Jurkat, Clone E6-1 (cell line): ENCODE results near the gene B4GALT7.
"Not testable (repeated sequence)": the region's sequence is repeated elsewhere in the genome, so short reads cannot be mapped to it uniquely, and the experiment has no call there.

Experiments used
- DNase-seq: peaks from one replicate; pipeline ENCODE4 v3.0.0-alpha.2; 2011; ENCODE audit warnings: low read depth, low spot score
- H3K4me3 ChIP-seq: 2 replicates; pipeline ENCODE4 v1.5.1; 2011; ENCODE audit warnings: mild to moderate bottlenecking, low read length, control low read depth, moderate library complexity

The B4GALT7 gene

DNA sequence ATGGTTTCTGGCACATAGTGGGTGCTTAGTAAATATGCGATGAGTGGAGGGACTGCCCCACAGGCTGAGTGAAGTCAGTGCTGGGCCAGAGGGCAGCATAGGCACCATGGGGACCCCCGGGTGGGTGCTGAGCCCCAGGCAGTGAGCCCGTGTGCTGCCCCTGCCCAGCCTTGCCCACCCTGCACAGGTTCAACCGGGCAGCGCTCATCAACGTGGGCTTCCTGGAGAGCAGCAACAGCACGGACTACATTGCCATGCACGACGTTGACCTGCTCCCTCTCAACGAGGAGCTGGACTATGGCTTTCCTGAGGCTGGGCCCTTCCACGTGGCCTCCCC is 7.2 kb downstream of the B4GALT7 start:
- no peak for DNase-seq
- H3K4me3 ChIP-seq, result no peak overlapping the region

DNA sequence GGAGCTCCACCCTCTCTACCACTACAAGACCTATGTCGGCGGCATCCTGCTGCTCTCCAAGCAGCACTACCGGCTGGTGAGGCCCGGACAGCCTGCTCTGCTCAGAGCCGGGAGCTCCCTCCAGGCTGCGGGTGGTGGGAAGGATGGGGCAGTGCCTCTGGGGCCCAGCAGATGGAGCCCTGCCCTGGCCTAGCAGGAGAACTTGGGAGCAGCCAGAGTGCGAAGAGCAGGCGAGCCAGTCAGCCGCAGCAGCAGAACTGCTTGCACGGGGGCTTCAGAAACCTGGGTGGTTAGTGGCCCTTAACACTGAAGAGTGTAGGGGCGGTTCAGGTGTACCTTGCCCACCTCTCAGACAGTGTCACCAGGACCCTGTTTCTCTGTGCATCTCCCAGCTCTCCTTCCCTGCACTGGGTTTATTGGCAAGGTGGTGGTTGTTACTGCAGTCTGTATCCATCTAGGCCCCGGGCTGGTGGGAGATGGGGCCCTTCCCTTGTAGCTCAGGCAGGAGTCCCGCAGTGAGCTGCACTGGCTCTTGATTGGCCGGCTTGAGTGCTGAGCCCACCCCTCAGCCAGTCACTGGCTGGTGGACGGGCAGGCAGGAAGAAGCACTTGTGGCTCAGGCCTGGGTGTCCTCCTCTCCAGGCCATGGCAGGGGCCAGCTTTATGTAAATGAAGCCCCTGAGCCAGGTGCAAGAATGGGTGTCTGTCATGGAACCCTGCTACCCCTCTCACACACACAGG is 7.7 kb downstream of the B4GALT7 start:
- H3K4me3 ChIP-seq, result no peak overlapping the region
- peak; percentile 35 for DNase-seq

DNA sequence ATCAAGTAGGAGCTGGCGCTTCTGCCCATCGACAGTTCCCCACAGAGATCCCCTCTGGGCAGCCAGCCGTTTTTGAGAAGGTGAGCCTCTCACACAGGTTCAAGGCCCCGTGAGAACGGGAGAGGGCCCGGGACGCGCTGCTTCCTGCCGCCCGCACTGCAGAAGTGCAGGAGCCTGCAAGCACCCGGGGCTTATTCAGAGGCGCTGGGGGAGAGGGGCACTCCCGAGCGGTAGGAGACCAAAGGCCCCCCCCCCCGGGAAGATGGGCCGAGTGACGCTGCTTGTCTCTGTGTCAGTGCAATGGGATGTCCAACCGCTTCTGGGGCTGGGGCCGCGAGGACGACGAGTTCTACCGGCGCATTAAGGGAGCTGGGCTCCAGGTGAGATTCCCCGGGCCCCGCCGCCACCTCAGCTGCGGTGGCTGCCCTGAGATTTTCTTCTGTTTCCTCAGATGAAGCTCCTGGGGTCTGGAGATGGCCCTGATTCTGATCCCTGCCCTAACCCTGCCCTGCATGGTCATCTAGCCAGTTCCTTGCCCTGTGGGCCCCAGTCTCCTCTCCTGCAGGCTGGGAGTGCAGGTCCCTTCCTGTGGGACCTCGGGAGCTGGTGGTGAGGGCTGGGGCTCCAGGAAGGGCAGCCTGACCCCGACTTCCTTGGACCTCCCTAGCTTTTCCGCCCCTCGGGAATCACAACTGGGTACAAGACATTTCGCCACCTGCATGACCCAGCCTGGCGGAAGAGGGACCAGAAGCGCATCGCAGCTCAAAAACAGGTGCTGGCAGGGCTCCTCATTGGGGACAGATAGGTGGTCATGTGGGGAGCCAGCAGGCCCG is 8.5 kb downstream of the B4GALT7 start:
- no peak for DNase-seq
- no peak overlapping the region for H3K4me3 ChIP-seq

DNA sequence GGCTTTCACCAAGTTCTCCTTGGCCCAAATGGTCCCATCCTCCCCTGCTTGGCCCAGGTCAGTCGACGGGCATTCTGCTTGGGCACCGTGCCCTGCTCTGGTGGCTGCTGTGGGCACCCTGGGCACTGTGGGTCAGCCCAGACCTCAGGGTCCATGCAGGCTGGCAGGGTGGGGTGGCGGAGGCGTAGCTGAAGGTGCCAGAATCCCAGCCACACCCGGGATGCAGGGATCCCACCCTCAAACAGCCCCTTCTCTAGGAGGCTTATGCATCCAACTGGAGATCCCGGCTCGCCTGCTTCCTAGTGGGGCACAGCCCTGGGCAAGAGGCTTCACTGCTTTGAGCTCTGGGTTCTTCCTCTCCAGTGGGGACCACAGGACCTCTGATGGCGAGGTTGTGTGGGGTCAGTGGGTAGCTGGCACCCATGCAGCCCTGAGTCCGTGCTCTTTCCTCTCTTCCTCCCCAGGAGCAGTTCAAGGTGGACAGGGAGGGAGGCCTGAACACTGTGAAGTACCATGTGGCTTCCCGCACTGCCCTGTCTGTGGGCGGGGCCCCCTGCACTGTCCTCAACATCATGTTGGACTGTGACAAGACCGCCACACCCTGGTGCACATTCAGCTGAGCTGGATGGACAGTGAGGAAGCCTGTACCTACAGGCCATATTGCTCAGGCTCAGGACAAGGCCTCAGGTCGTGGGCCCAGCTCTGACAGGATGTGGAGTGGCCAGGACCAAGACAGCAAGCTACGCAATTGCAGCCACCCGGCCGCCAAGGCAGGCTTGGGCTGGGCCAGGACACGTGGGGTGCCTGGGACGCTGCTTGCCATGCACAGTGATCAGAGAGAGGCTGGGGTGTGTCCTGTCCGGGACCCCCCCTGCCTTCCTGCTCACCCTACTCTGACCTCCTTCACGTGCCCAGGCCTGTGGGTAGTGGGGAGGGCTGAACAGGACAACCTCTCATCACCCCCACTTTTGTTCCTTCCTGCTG is 9.4 kb downstream of the B4GALT7 start:
- no peak for DNase-seq
- H3K4me3 ChIP-seq, result no peak overlapping the region

DNA sequence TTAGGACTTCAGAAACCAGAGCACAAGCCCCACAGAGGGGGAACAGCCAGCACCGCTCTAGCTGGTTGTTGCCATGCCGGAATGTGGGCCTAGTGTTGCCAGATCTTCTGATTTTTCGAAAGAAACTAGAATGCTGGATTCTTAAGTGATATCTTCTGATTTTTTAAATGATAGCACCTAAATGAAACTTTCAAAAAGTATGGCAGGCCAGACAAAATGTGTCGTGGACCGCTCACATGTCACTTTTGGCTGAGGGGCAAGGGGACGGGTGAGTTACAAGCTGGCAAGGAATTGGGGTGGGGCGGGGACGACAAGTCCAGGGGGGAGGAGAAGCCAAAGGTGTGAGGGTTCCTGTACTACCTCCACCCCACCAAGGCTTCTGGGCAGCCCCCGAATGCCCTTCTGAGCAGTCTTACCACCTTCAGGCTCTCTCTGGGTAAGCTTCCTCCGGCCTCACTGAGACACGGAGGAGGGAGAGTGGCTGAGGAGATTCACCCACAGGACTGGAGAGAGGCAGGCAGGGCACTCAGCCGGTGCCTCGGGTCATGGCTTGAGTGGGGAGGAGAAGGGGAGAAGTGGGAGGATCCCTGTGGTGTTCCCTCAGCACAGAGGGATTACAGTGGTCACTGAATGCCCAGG is 10.3 kb downstream of the B4GALT7 start:
- H3K4me3 ChIP-seq, result no peak overlapping the region
- no peak for DNase-seq

DNA sequence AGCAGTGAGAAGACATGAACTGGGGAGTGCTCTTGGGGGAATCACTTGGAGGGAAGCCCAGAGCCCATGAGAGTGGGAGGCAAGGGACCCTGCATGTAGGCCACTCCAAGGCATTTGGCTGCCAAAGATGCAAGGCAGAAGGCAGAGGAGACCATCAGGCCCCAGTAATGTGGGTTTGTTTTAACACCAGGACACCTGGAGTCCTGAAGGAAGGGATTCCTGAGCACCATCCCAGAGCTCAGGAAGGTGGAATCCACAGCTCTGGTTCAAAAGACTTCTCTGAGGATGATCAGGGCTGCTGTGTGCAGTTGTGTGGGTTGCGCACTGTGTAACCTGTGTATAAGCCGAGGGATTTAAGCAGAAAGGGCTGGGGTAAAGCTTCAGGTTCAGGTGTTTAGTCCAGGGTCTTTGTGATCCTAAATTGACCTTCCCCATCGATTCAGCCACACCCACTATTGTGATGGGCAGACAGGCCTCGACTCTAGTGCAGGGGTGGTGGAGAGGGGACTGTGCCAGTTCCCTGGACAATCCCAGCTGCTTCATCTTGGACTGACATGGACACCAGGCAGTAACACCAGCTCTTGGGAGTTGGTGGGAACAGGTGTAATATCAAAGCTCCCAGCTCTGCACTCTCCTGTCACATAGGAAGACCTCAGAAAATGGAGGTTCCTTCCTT is 11.0 kb downstream of the B4GALT7 start:
- DNase-seq, result no peak
- H3K4me3 ChIP-seq, result no peak overlapping the region

DNA sequence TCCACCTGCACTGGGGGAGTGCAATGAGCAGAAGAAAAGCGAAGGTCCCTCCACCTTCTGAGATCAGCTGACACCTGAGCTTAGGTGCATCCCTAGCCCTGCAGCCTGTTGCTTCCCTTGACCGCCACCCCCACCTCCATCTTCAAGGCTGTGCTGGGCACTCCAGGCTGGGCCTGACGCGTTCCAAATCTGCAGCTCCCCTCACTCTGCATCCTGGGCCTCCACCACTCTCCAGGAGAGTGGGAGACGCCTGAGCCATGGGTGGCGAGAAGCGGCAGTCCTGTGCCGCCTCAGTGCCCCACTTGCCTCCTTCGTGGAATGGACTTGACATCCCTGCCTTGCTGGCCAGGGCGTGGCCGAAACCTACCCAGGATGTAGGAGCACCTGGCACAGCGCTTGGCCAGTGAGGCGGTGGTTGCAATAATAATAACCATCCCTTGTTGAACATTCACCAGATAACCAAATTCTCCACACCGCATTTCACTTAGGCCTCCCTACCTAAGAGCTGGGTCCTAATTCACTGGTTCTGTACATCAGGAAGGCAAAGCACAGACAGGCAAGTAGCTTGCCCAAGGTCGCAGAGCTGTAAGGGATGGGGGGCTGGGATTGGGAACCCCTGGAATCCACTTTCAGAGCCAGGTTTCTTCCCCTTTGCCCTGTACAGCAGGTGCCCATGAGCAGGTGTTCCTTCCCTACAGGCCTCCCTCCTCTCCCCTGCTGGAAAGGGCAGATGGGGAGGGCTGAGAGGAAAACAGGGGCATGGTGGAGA is 11.7 kb downstream of the B4GALT7 start:
- H3K4me3 ChIP-seq, result no peak overlapping the region
- no peak for DNase-seq

DNA sequence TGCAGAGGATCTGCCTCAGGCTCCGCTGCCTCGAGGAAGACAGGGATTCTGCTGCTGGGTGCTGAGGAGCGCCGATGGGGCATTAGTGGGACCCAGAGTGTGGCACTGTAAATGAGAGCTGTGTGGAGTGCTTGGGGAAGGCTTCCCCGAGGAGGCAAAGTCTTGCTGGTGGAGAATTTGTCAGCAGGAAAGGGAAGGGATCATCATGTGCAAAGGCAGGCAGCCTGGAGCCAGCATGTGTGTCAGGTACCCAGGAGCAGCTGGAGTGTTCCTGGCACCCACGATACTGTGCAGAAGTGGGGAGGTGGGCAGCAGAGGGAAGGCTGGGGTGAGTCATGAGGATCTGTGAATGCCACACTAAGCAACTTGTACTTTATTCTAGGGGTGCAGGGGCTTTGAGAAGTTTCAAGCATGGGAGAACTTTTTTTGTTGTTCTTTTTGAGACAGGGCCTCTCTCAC is 12.3 kb downstream of the B4GALT7 start:
- no peak overlapping the region for H3K4me3 ChIP-seq
- DNase-seq, result no peak

DNA sequence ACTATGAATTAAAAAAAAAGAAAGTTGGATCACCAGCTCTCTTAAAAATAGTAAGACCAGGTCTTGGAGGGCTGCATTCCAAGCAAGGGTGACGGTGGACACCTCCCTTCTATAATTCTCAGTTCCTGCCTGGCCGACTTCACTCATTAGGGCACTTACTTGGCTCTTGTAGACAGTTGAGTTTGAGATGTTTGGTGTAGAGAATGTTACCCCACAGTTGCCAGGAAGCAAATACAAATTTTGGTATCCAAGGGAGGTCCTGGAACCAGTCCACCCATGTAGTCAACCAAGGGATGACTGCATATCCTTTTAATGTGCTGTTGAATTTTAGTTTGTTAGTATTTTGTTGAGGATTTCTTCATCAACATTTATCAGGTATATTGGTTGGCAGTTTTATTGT is 20.6 kb downstream of the B4GALT7 start:
- DNase-seq, result no peak
- H3K4me3 ChIP-seq, result no peak overlapping the region

DNA sequence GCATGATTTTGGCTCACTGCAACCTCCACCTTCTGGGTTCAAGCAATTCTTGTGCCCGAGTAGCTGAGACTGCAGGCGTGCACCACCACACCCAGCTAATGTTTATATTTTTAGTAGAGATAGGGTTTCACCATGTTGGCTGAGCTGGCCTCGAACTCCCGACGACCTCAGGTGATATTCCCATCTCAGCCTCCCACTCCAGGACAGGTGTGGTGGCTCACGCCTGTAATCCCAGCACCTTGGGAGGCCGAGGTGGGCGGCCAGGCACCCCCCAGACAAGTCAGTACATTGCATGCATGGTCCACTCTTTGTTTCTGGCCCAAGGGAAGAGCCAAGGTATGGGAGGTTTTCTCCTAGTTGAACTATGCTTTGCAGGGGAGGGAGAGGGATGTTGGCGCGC is 24.2 kb downstream of the B4GALT7 start:
- H3K4me3 ChIP-seq, DNase-seq: not testable (repeated sequence)

DNA sequence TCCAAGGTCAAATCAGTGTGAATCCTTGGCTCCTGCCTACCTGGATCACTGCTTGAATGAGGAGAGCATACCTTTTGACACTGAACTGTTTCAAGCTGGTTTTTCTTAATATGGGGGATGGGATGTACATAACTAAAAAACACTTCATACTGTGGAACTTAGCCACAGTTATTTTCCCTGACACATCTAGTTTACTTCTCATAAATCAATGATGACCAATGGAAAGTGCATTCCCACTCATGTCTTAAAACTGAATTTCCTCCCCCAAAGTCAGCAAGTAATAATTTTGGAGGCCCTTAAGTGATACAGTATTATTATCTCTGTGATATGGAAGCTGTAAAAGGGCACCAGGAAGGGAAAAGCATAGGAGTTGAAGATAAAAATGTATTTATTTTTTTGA is 30.3 kb downstream of the B4GALT7 start:
- DNase-seq, H3K4me3 ChIP-seq: not testable (repeated sequence)

DNA sequence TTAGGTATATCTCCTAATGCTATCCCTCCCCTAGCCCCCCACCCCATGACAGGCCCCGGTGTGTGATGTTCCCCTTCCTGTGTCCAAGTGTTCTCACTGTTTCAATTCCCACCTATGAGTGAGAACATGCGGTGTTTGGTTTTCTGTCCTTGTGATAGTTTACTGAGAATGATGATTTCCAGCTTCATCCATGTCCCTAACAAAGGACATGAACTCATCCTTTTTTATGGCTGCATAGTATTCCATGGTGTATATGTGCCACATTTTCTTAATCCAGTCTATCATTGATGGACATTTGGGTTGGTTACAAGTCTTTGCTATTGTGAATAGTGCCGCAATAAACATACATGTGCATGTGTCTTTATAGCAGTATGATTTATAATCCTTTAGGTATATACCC is 35.0 kb downstream of the B4GALT7 start:
- DNase-seq, H3K4me3 ChIP-seq: not testable (repeated sequence)

DNA sequence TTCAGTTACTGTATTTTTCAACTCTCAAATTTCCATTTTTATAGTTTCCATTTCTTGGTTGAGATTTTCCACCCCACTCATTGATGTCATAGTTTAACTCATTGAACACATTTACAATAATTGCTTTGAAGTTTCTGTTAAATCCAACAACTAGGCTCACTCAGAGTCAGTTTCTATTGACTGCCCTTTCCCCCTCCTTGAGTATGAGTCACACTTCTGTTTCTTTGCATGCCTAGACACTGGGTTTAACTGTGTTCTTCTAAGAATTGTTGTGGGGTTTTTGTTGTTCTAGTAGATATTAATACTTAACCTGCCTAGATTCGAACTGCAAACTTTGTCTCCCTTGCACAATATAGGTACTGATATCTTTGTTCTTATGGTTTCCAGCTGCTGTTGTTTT is 45.5 kb downstream of the B4GALT7 start:
- H3K4me3 ChIP-seq, DNase-seq: not testable (repeated sequence)

DNA sequence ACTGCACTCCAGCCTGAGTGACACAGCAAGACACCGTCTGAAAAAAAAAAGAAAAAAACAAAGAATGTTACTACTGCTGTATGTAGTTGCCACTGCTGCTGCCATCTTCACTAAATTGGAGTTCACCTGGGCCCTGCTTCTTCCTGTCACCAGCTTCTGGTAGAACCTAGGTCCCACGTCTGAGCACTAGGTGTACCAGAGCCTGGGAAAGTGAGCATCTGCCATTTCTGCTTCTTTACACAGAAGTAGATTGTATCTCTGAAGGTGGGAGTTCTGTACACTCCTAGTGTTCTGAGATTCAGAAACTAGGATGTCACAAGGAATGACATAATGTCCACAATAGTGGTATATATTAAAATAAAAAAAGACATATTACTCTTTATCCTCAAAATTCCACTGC is 51.3 kb downstream of the B4GALT7 start:
- H3K4me3 ChIP-seq, DNase-seq: not testable (repeated sequence)

DNA sequence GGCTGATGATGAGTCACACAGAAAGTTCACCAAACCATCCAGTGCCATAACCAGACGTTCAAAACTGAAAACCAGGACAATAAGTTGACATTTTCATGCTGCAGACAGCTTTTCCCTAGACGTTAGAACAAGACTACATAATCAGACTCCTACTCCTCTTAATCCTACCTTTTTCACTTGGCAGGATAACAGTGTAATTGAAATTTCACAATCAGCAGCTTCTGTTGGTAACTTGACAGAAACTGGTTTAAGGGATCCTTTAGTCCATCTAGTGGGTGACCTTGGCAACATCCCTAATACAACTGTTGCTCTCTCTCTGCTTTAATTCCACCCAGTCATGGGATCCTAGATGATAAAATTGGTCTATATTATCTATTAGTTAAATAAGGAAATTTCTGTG is 57.9 kb downstream of the B4GALT7 start:
- not testable (repeated sequence) for H3K4me3 ChIP-seq, DNase-seq

DNA sequence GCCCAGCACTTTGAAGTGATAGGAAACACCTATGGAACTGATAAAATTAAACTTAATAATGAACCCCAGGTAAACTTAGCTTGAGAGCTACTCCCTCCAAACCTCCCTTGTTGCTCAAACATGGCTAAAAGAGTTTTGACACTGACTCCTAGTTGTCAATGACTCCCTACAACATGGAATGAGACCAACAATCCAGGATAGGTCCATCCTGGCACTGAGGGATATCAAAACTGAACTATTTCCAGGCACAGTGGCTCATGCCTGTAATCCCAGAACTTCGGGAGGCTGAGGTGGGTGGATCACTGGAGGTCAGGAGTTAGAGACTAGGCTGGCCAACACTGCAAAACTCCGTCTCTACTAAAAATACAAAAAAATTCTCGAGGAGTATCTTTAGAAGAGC is 58.6 kb downstream of the B4GALT7 start:
- H3K4me3 ChIP-seq, DNase-seq: not testable (repeated sequence)
